ENCODE results near the gene GDF10. TPM values are rescaled to one million over a fixed set of nuclear protein-coding genes. Genes with fewer than 3 reads are reported as not detected.

Gene GDF10
- total RNA-seq, 1 experiment from 2014 or later = not detected

DNA sequence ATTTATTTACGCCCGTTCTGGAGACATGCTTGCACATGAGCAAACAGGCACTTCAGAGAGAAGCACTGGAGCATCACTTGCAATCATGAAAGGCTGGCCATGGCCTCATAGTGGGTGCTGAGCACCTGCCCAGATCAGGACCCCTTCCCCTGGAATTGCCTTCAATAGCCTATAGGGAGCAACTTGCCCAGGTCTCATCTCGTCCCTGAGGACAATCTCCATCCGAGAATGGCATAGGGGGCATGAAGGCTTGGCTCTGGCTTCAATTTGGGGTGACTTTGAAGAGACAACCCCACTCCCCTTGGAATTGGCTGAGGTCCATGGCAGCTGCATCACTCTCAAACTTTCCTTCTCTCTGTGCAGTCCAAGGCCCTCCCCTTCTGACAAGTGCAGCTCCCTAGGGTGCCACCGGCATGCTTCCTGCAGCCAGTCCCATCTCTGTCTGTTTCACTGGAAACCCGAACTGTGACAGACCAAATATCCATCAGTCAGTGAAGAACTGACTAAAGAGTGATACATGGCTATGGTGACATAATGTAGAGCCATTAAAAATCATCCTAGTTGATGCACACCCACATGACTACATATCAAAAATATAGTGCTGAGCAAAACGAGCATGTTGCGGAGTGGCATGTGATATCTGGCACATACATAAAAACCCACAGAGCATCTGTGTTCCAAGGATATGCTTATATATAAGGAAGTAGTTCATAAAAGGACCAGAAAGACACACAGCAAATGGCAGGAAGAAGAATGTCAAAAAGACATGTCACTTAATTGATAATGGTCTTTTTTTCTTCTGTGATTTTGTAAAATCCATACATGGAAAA, 34.7 kb downstream of the GDF10 start:
- TF ChIP-seq, protein P1, sequence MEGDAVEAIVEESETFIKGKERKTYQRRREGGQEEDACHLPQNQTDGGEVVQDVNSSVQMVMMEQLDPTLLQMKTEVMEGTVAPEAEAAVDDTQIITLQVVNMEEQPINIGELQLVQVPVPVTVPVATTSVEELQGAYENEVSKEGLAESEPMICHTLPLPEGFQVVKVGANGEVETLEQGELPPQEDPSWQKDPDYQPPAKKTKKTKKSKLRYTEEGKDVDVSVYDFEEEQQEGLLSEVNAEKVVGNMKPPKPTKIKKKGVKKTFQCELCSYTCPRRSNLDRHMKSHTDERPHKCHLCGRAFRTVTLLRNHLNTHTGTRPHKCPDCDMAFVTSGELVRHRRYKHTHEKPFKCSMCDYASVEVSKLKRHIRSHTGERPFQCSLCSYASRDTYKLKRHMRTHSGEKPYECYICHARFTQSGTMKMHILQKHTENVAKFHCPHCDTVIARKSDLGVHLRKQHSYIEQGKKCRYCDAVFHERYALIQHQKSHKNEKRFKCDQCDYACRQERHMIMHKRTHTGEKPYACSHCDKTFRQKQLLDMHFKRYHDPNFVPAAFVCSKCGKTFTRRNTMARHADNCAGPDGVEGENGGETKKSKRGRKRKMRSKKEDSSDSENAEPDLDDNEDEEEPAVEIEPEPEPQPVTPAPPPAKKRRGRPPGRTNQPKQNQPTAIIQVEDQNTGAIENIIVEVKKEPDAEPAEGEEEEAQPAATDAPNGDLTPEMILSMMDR (IDR thresholded peaks at IDR 0.05; ENCODE audit: unreplicated experiment) = no peak
- intact Hi-C loops (cut with micrococcal nuclease; ENCODE audit: unreplicated experiment) = no loop called here
- DNase-seq = no peak
- Mint-ChIP-seq H3K9me3 (ENCODE audit: low read depth, unreplicated experiment) (no peaks in the 10 kb centered on the region), H3K4me3 (ENCODE audit: low read depth, unreplicated experiment) (no peak overlapping the region), H3K4me1 (ENCODE audit: low read depth, unreplicated experiment) (no peaks in the 10 kb centered on the region), H3K27ac (ENCODE audit: unreplicated experiment) (no peak overlapping the region), H3K36me3 (ENCODE audit: insufficient read depth, unreplicated experiment) (no peaks in the 10 kb centered on the region), H3K27me3 (ENCODE audit: unreplicated experiment) (peaks cover 70% of the 10 kb centered on the region)
- no TSS peak for BruUV-seq (replicated peaks)
- CTCF ChIA-PET = no interaction called here

DNA sequence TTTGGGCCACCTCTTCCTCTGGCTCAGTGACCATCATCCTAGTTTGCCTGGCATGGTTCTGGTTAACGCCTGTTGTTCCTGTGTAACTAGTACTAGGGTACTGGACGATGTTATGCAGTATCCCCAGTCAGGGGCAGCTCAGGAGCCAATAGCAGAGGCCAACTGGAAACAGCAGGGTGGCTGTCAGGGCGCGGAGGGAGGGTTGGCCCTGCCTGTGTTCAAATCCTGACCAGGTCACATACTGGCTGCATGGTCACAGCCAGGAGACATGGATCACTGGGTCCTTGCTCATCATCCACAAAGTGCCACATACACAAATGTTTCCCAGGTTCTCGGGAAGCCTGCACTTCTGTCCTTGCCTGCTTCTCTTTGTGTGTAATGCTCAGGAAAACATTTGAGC, 35.9 kb downstream of the GDF10 start:
- CTCF ChIA-PET = no interaction called here

DNA sequence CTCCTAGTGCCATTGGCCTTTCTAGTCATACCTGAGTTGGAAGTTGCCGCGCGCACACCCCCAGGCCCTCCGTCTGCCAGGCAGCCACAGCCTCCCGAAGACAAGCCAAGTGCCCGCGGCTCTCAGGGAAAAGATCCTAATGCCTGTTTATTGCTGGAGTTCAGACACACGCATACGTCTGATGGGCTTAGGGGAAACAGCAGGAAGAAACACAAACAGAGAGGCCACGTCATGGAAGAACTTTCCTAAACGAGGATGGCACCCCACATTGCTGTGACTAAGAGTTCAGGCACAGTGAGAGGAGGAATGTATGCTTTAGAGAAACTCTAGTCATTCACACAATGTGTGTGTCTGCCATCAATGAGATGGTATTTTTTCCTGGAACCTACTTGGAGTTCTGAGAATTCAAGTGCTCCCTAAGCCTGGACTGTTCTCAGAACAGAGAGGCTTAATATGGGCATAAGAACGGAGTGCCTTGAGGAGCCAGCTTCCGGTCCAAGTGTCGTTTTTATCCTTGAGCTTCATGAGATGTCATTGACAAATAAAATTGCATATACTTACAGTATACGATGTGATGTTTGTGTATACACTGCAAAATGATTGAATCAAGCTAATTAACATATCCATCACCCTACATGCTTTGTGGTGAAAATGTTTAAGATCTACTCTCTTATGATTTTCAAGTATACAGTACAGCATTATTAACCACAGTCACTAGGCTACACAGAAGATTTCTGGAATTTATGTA, 36.6 kb downstream of the GDF10 start:
- H3K27me3 Mint-ChIP-seq (ENCODE audit: unreplicated experiment) = peaks cover 89% of the 10 kb centered on the region
- H3K36me3 Mint-ChIP-seq (ENCODE audit: insufficient read depth, unreplicated experiment) = no peaks in the 10 kb centered on the region
- H3K4me1 Mint-ChIP-seq (ENCODE audit: low read depth, unreplicated experiment) = peaks cover 11% of the 10 kb centered on the region
- H3K4me3 Mint-ChIP-seq (ENCODE audit: low read depth, unreplicated experiment) = no peak overlapping the region
- no TSS peak for BruUV-seq (replicated peaks)
- no peaks in the 10 kb centered on the region for H3K9me3 Mint-ChIP-seq (ENCODE audit: low read depth, unreplicated experiment)
- intact Hi-C loops (cut with micrococcal nuclease; ENCODE audit: unreplicated experiment) = no loop called here
- CTCF ChIA-PET = no interaction called here
- TF ChIP-seq, protein P1 (IDR thresholded peaks at IDR 0.05; ENCODE audit: unreplicated experiment) = no peak
- no peak for DNase-seq
- H3K27ac Mint-ChIP-seq (ENCODE audit: unreplicated experiment) = no peak overlapping the region

More for the DNA sequence above, 35.9 kb downstream of the GDF10 start:
- Mint-ChIP-seq H3K27ac (ENCODE audit: unreplicated experiment) (no peak overlapping the region), H3K36me3 (ENCODE audit: insufficient read depth, unreplicated experiment) (no peaks in the 10 kb centered on the region), H3K27me3 (ENCODE audit: unreplicated experiment) (peaks cover 82% of the 10 kb centered on the region), H3K4me1 (ENCODE audit: low read depth, unreplicated experiment) (peaks cover 10% of the 10 kb centered on the region), H3K4me3 (ENCODE audit: low read depth, unreplicated experiment) (no peak overlapping the region), H3K9me3 (ENCODE audit: low read depth, unreplicated experiment) (no peaks in the 10 kb centered on the region)
- no TSS peak for BruUV-seq (replicated peaks)
- intact Hi-C loops (cut with micrococcal nuclease; ENCODE audit: unreplicated experiment) = no loop called here
- no peak for DNase-seq
- TF ChIP-seq, protein P1 (IDR thresholded peaks at IDR 0.05; ENCODE audit: unreplicated experiment) = no peak

DNA sequence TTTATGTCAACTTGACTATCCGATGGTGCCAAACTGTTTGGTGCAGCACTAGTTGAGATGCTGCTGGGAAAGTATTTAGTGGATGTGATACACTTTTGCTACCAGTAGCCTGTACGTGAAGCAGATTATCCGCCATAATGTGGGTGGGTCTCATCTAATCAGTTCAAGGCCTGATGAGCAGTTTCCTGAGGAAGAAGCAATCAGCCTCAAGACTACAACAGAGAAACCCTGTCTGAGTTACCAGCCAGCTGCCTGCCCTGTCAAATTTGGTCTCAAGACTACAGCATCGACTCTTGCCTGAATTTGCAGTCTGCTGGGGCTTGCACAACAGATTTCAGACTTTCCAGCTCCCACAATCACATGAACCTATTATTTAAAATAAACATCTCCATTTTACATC, 37.3 kb downstream of the GDF10 start:
- H3K27me3 Mint-ChIP-seq (ENCODE audit: unreplicated experiment) = peaks cover 93% of the 10 kb centered on the region
- no peak overlapping the region for H3K27ac Mint-ChIP-seq (ENCODE audit: unreplicated experiment)
- H3K4me1 Mint-ChIP-seq (ENCODE audit: low read depth, unreplicated experiment) = peaks cover 11% of the 10 kb centered on the region
- H3K36me3 Mint-ChIP-seq (ENCODE audit: insufficient read depth, unreplicated experiment) = no peaks in the 10 kb centered on the region
- CTCF ChIA-PET = no interaction called here
- intact Hi-C loops (cut with micrococcal nuclease; ENCODE audit: unreplicated experiment) = no loop called here
- no TSS peak for BruUV-seq (replicated peaks)
- DNase-seq = no peak
- TF ChIP-seq, protein P1 (IDR thresholded peaks at IDR 0.05; ENCODE audit: unreplicated experiment) = no peak
- H3K9me3 Mint-ChIP-seq (ENCODE audit: low read depth, unreplicated experiment) = no peaks in the 10 kb centered on the region
- no peak overlapping the region for H3K4me3 Mint-ChIP-seq (ENCODE audit: low read depth, unreplicated experiment)

Measured in Calu3 (cell line).